Activated CD8-positive, alpha-beta memory T cell treated with anti-CD3 and anti-CD28 coated beads, Interleukin-2, amount 50 U/mL, for 1 hour (primary cell): ENCODE measurements around the gene CTNNBIP1.
A peak's percentile ranks its signal among the peaks of the same experiment; 100 is the strongest.
"Not testable (repeated sequence)": the region's sequence is repeated elsewhere in the genome, so short reads cannot be mapped to it uniquely, and the experiment has no call there.

ENCODE experiments used
- DNase-seq: peaks from one replicate; pipeline ENCODE4 v3.0.0-alpha.2; 2020; ENCODE audit errors: extremely low read depth

CTNNBIP1 gene, protein sequence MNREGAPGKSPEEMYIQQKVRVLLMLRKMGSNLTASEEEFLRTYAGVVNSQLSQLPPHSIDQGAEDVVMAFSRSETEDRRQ

DNA sequence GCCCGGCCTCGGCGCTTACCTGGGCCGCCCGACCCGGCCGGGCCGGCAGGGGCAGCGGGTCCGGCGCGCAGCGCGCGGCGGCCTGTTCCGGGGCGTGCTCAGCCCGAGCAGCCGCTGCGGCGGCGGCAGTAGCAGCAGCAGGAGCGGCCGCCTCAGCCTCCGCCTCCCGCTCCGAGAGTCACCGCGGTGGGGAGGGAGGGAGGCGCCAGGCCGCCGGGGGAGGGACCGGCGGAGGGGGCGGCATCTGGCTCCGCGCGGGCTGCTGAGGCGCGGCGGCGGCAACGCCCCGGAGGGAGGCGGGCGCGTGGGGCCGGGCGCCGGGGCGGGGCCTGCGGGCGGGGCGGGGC is at the start of gene CTNNBIP1:
CTNNBIP1 (minus strand) TSS at position 194 of the 347 bp plus-strand sequence. CDS start 38,205 bp downstream, outside the sequence.
- DNase-seq, result no peak

DNA sequence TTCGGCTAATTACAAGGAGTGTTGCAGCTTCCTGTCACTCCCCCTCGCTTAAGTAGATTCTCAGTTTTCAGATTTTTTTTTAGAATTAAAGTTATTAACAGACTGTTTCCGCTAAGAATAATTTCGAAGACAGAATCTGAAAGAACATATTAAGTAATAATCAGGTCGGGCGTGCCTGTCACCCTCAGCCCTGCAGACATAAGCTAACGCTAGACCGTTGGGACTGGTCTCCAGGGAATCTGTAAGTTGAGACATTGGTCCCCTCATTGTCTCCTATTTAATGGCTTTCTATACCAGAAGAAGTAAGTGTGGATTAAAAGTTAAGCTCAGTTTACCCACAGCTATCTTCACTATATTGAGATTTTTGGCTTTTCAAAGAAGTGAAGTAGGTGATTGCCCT is 47.7 kb upstream of the CTNNBIP1 start:
- no peak for DNase-seq

DNA sequence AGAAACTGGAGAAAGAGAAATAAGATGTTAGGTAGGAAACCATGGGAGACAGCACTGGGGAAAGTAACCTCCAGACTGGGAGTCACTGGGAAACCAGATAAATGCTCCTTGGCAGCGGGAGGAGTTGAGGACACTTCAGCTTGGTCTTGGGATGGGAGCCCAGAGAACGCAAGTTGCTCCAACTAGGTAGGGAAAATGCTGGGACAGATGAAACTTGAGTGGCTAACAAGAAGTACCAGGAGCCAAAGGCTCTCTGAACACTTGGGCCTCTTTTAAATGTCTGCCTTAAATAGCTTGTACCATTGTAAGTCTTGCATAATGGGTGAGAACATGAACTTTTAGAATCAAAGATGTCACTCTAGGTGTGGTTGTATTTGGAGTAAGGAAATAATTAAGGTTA is 36.2 kb upstream of the CTNNBIP1 start:
- no peak for DNase-seq

DNA sequence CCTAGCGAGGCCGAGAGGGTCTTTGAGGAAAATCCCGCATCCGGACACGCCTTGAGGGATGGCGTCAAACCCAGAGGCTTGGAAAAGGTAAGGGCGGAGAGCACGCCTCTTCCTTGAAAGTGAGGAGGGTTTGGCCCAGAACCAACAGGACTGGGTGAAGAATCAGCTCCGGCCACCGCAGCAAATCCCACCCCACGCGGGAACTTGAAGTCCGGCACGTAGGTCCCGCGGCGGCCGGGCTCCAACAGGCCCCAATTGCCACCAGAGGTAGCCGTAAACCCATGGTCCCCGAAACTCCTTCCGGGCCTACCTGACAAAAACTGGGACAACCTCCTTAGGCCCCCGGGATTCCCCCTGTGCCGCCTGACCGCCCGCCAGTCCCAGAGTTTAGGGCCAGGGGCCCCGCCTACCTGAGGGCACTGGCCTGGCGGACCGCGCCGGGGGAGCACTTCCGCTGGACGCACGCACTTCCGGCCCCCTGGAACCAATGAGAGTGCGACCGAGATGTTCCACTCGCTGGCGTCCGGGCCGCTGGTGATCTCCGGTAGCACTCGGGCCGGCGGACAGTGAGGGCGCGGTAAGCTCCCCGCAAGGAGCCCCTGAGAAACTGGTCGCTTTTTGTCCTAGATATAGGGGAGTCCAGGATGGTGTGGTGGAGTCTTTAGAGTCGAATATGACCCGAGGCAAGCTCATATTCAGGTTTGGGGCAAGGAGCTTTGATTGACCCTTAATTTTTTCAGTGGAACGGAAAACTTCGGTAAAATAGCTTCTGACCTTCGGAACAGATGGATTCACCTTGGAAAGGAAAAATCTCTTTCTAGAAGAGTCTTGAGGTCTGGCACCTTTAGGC is 33.1 kb upstream of the CTNNBIP1 start, which contains the start of the genes LZIC and NMNAT1:
LZIC (minus strand) TSS at position 453 of the 850 bp plus-strand sequence. CDS start 6,772 bp downstream, outside the sequence.
NMNAT1 (plus strand) TSS at position 537 of the 850 bp plus-strand sequence. CDS start 28,599 bp downstream, outside the sequence.
- peak; percentile 64 for DNase-seq

DNA sequence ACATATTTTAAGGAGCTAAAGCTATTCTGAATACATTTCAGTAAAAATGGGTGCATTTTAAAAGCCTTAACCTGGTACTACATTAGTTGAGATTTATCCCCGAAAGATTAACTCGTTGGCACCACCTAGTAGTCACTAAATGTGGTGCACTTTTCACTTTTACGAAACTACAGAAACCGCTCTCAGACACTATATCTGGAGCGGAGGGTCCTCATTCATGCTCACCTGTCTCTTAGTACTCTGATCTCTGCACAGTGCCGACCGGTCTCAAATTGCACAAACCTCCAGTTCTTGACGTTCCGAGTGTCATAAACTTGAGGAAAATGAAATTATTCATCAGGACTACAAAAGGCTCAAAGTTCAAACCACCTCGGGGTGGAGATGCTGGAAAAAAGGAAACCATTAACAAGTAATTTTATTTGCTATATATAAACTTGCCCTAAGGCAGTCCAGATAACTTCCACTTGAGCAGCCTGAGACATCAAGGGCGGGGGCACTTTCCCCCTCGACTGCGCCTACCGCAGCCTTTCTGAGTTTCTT is 32.4 kb upstream of the CTNNBIP1 start:
- DNase-seq, result no peak

DNA sequence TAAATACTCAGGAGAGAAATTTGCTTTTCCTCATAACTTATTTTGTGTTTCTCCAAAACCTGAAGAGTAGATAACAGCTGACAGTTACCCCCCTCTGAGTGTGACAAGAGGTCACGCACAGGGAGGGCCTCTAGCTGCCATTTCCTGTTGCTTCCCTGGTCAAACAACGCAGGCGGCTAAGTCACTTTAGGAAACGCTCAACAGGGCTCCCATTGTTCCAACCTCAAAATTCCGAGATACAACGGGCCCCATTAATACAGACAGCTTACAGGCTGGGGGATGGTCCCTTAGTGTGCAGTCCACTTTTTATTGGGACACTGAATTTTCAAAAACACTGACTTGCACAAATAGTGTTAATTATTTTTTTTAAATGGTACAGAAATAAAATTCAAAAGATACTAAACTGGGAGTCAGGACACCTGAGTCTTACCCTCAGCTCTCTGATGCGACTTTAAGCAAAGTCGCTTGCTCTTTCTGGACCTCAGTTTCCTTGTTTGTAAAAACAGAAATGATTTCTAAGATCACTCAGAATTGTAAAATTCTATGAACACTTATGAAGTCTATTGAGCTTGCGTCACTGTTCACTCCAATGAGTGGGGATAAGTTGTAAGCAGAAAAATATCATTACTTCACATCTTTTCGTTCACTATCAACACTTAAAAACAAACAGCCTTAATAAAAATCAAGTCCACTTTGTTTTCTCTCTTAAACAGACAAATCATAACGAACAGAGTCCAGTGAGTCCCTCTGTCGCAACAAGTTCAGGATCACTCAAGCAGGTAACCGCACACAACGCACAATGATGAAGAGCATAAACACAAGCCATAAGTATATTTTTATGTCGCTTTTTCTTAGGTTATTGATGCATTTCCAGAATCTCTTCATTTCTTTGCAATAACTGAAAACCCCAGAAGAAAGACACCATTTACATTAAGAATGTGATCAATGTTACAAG is 19.6 kb upstream of the CTNNBIP1 start:
- DNase-seq, result no peak

DNA sequence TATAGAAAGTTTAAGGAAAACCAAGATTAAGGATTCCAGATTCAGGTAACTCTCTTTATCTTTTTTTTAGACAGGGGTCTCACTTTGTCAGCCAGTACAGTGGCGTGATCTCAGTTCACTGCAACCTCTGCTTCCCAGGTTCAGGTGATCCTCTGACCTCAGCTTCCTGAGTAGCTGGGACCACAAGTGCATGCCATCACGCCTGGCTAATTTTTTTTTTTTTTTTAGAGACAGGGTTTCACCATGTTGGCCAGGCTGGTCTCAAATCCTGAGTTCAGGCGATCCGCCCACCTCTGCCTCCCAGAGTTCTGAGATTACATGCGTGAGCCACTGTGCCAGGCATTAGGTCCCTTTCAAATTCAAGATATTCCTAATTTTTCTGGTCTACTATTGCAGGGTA is 17.2 kb upstream of the CTNNBIP1 start:
- DNase-seq, result no peak

DNA sequence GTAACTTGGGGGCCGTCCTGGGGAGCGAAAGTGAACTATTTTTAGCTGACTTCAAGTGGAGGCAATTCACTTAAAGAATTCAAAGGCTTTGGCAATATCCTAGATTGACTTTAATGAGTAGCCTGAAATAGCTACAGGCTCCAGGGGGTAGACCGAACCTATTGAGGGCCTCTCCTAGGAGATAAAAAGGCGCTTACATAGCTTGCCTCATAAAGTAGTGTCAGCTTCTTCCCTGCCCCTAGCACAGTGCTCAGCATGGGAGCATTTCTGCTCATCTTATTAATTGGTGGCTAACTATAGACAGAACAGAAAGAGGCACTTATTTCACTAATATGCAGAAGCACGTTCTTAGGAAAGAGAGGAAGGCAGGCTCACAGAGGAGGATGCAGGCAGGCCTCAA is 12.3 kb upstream of the CTNNBIP1 start:
- DNase-seq, result no peak

DNA sequence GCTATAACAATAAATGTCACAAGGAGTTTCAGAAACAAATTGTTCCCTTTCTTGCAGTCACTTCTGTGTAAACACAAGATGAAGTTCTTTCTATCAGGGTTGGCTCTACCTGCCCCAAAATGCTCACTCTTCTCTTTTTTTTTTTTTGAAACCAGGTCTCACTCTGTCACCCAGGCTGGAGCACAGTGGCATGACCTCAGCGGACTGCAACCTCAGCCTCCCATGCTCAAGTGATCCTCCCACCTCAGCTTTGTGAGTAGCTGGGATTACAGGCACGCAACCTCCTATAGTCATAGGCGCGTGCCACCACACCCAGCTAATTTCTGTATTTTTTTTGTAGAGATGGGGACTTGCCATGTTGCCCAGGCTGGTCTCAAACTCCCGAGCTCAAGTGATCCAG is 10.5 kb upstream of the CTNNBIP1 start:
- DNase-seq, result no peak

DNA sequence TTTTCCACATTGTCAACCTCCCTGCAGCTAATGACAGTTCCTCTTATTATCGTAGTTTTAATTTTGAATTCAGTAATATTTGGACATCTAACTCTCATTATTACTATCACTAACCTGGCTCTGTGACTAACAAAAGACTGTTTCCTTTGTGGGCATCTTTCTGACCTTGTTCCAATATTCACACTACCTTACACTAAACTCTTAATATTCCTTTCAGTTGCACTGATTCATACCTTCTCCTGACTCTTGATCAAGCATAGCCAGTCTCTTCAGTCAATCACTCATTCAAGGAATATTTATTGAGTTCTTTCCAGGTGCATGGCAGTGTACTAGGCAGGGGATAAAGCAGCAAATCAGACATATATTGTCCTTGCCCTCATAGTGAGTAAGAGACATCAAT is 7.8 kb upstream of the CTNNBIP1 start:
- no peak for DNase-seq

DNA sequence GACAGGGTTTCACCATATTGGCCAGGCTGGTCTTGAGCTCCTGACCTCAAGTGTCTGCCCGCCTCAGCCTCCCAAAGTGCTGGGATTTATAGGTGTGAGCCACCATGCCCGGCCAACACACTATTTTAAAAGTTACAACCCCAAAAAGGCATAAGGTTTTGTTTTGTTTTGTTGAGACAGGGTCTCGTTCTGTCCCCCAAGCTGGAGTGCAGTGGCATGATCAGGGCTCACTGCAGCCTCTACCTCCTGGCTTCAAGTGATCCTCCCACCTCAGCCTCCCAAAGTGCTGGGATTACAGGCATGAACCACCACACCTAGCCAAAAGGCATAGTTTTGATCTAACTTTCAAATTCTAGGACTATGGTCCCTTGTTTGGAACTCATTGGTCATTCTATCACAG is 7.4 kb upstream of the CTNNBIP1 start:
- not testable (repeated sequence) for DNase-seq

DNA sequence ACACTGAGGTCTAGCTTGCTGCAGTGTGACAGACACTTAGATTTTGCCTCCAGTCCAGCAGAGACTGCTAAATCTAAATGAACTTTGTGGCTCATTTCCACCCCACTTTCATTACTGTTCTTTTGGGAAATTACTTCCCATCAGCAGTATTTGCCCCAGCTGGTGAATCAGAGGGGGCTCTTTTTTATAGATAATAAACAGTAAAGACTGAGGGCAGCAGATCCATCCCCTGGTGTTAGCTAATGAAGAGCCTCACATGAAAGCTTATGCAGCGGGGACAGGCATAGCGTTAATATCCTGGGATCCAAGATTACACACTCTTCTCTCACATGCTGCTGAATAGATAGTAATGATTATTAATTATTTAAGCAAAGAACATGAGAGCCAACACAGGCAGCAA is 6.4 kb upstream of the CTNNBIP1 start:
- no peak for DNase-seq

DNA sequence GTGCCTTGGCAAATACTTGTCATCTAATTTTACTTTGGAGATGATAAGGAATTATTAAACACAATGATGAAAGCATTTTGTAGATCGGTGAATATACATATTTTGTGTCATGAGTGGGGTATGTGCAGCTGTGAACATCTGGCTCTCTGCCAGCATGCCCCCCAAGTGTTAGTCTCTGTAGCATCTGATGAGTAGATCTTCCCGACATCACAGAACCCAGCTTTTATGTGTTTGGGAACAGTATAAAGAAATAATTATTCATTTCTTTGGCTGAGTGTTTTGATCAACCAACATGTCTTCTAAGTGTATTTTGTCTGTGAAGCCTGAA is 4.5 kb upstream of the CTNNBIP1 start:
- no peak for DNase-seq

DNA sequence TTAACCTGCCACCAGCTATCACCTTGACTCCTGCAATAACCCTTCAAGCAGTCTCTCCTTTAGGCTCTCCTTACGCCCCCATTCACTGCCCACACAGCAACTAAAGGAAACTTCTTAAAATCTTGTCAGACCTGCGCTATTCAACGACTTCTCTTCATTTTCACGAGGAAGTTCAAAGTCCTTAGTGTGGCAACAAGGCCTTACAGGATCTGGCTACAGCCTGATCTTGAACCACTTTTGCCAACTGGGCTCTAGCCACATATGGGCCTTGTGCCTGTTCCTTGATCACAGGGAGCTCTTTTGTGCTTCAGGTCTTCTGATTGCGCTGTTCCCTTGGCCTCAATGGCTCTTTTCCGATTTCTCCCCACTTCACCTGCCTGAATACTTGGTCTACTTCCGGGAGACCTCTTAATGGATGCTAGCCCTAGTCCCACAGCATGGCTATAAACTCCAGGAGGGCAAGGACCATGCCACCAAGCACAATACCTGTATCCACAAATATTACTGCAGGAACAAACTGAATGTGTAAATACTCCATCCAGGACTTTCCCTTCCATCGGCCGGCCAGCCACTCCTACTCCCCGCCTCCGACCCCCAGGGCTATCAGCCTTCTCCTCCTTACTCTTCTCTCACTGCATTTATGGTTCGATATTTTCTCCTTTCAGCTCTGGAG is 2.3 kb upstream of the CTNNBIP1 start:
- no peak for DNase-seq

DNA sequence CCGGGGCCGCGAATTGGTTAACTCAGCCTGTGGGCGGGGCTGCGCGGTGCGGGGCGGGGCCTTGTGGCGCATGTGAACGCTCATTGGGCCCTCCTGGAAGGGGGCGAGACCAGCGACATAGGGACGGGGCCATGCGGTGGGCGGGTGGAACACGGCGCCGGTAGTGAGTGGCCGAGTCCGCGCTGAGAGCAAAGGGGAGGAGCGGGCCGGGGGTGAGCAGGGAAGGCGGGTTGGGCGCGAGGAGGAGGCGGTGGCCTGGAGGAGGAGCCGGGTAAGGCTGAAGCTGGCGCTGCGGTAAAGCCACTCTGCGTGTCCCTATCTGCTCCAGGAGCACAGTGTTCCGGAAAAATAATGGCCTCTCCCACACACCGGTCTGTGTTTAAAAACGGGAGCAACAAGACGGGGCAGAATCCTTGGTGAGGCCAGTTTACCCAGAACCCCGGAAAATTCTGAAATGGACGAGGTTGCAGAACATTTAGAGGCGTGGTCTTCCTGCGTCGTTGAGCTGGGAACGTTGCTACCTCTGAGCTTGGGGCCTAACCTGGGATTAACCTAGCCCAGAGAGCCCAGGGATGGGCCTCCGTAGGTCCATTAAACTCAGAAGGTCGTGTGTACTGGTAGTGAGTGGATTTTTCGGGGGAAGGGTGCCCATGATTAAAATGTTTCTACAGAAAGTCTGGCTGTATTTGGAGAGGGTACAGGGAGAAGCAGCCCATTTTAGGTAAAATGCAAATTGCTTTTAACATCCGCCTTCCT is 532 bp upstream of the CTNNBIP1 start:
- DNase-seq, result peak; percentile 98

DNA sequence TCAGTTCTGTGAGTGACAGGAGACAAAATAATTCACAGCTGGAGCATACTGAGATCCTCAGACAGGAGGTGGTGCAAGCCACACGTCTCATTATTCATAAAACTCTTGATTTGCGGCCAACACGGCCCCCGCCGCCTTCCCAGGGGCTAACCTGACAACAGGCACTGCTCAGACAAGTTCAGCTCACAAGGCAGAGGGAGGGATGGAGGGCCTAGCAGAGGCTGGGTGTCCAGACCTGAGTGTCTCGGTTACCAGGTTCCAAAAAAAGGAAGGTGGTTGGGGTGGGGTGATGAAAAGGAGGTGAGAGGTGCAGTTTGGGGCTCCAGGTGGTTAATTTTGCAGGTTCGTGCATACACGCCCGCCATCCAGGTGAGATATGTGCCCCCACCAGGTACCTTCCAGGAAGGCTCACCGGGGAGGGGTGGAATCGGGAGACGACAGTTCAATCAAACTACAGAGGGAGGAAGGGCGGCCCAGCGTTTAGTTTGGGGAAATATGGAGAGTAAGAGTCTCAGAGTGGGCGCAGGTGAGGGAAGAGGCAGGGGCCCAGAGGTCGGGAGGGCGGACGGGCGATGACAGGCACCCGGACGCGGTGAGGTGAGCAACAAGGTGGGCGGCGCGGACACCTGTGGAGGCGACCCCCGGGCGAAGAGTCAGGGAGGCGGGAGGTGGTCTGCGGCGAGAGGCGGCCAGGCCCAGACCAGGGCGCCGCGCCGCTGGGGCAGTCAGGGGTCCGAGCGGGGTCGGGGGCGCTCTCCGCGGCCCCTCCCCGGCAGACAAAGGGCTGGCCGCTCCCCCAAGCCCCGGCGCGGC is 629 bp downstream of the CTNNBIP1 start:
- DNase-seq, result peak; percentile 2

DNA sequence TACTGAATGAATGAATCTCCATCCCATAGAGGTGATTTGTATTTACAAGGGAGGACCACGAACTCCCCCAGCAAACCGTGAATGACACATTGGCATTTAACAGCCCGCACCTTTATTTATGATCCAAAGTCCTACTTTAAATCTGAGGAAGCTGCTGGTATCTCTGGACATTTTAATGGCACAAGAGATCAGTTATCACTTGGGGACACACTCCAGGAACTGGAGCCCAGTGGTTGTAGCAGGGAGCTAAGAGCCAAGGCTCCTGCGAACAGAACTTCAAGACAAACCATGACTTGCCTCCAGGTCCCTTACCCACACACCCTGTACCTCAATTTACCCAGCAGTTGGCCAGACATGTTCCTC is 1.2 kb downstream of the CTNNBIP1 start:
- no peak for DNase-seq

DNA sequence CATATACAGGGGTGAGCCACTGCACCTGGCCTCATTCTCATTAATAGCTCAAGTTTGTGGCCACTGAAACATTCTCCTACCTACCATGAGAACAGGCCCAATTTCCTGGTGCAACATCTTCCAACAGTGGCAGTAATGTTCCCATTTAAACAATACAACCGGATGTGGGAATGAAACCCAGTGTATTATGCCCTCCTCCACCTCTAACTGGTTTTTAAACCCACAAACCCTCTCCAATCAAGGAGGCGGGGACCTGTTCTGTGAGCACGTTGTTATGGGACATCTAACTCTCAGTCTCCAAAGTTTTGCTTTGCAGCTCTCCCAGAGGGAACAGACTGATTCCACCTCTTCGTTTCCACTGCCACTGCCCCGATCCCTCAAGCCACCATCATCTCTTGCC is 2.6 kb downstream of the CTNNBIP1 start:
- no peak for DNase-seq

DNA sequence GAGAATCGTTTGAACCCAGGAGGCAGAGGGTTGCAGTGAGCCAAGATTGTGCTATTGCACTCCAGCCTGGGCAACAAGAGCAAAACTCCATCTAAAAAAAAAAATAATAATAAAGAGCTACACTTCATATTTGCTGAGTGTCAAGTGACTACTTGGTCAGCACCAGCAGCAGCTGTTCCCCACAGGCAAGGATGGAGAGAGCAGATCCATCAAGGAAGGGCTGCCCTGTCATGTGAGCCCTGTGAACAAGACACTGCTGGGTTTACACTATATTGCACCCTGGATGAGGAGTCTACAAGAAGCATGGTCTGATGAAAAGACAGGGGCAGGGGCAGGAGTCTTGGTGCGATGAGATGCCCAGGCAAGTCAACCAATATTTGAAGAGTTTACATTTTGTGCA is 3.6 kb downstream of the CTNNBIP1 start:
- no peak for DNase-seq

DNA sequence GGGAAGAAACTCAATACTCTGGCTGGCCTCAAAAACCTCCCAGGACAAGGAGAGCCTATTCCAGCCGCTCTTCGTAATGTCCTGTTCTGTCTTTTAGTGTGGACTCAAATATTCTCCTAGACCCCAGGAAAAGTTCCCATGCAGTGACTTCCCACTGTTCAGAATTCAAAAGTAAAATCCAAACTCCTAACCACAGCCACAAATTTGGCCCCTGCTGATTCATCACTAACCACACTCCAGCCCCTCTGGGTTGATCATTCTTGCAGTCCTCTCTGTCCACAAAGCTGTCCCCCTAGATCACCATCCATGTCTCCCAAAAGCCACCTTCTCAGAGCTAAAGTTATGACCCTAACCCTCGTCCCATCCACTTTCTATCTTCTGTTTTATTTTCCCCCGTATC is 5.1 kb downstream of the CTNNBIP1 start:
- no peak for DNase-seq
